SK-N-MC (cell line): Measurements from ENCODE around the gene ENTPD6.

ENCODE experiments used
- DNase-seq: peaks from one replicate; pipeline ENCODE4 v3.0.0-alpha.2; 2011; ENCODE audit warnings: low read depth, low spot score
- H3K27ac ChIP-seq: fragments of 200-600 bp; sonication (generic); 2 replicates; pipeline ENCODE4 v1.5.1; 2016; ENCODE audit warnings: mixed run types
- H3K36me3 ChIP-seq: fragments of 200-600 bp; sonication (generic); 2 replicates; pipeline ENCODE4 v1.6.1; 2017; ENCODE audit warnings: antibody characterized with exemption, low read length, mixed read lengths; ENCODE audit not compliant: insufficient read depth
- H3K4me3 ChIP-seq: fragments of 200-600 bp; sonication (generic); 2 replicates; pipeline ENCODE4 v1.5.1; 2016
- H3K9ac ChIP-seq: fragments of 200-600 bp; sonication (generic); 2 replicates; pipeline ENCODE4 v1.8.0; 2017; ENCODE audit warnings: mixed run types, mixed read lengths; ENCODE audit not compliant: insufficient read length
- H3K9me3 ChIP-seq: fragments of 200-600 bp; sonication (generic); 2 replicates; pipeline ENCODE4 v1.6.1; 2017; ENCODE audit warnings: low read depth, mild to moderate bottlenecking, antibody characterized with exemption, low read length, moderate library complexity, mixed read lengths
- EZH2 ChIP-seq: fragments of 200-600 bp; sonication (generic); IDR thresholded peaks from one replicate; pipeline ENCODE4 v1.6.1; 2017; ENCODE audit warnings: antibody characterized with exemption
- FOXP2 ChIP-seq: optimal IDR thresholded peaks from 2 replicates; pipeline ENCODE3; 2011; ENCODE audit warnings: mild to moderate bottlenecking, moderate library complexity; ENCODE audit not compliant: insufficient read depth; ENCODE audit errors: extremely low read length, control extremely low read depth
- POLR2AphosphoS5 ChIP-seq: IDR thresholded peaks from 2 replicates; pipeline ENCODE4 v1.6.1; 2012; ENCODE audit warnings: mild to moderate bottlenecking, low read depth, low read length, borderline replicate concordance

The ENTPD6 gene

GRCh38 chr20:25204550-25205276 lies 9.2 kb downstream of the ENTPD6 start:
- TF ChIP-seq FOXP2 (no peak), EZH2 (no peak), POLR2AphosphoS5 (no peak)
- H3K27ac ChIP-seq, result no peak overlapping the region
- peaks cover 7% of the 10 kb centered on the region for H3K36me3 ChIP-seq
- H3K4me3 ChIP-seq, result no peak overlapping the region
- no peak overlapping the region for H3K9ac ChIP-seq
- no peak for DNase-seq
- no peaks in the 10 kb centered on the region for H3K9me3 ChIP-seq

- no peak overlapping the region for H3K4me3 ChIP-seq
- H3K36me3 ChIP-seq, result peaks cover 7% of the 10 kb centered on the region
- no peak for DNase-seq
- no peak overlapping the region for H3K27ac ChIP-seq
- no peak overlapping the region for H3K9ac ChIP-seq
- TF ChIP-seq FOXP2, result no peak
- no peak for TF ChIP-seq EZH2
- TF ChIP-seq POLR2AphosphoS5, result no peak
- H3K9me3 ChIP-seq, result no peaks in the 10 kb centered on the region
Observed at GRCh38 chr20:25205277-25206062, 10.0 kb downstream of the ENTPD6 start.

GRCh38 chr20:25206063-25206403 lies 10.5 kb downstream of the ENTPD6 start:
- DNase-seq, result no peak
- no peak overlapping the region for H3K9ac ChIP-seq
- TF ChIP-seq POLR2AphosphoS5 (no peak), FOXP2 (no peak), EZH2 (no peak)
- peaks cover 8% of the 10 kb centered on the region for H3K36me3 ChIP-seq
- H3K9me3 ChIP-seq, result no peaks in the 10 kb centered on the region
- H3K4me3 ChIP-seq, result no peak overlapping the region
- no peak overlapping the region for H3K27ac ChIP-seq

- DNase-seq, result no peak
- H3K9me3 ChIP-seq, result no peaks in the 10 kb centered on the region
- H3K4me3 ChIP-seq, result no peak overlapping the region
- no peak overlapping the region for H3K9ac ChIP-seq
- peaks cover 10% of the 10 kb centered on the region; the same call in 1 of the 2 replicates for H3K36me3 ChIP-seq
- TF ChIP-seq POLR2AphosphoS5 (no peak), EZH2 (no peak), FOXP2 (no peak)
- no peak overlapping the region for H3K27ac ChIP-seq
Observed at GRCh38 chr20:25206548-25206947, 11.0 kb downstream of the ENTPD6 start.

GRCh38 chr20:25207149-25207959 lies 11.8 kb downstream of the ENTPD6 start:
- TF ChIP-seq FOXP2, result no peak
- no peak for TF ChIP-seq POLR2AphosphoS5
- TF ChIP-seq EZH2, result no peak
- no peak overlapping the region for H3K27ac ChIP-seq
- no peaks in the 10 kb centered on the region for H3K9me3 ChIP-seq
- peaks cover 12% of the 10 kb centered on the region; the same call in 1 of the 2 replicates for H3K36me3 ChIP-seq
- H3K4me3 ChIP-seq, result no peak overlapping the region
- no peak overlapping the region for H3K9ac ChIP-seq
- DNase-seq, result no peak

GRCh38 chr20:25207960-25208534 lies 12.5 kb downstream of the ENTPD6 start:
- H3K9me3 ChIP-seq, result no peaks in the 10 kb centered on the region
- no peak overlapping the region for H3K4me3 ChIP-seq
- H3K9ac ChIP-seq, result no peak overlapping the region
- DNase-seq, result no peak
- TF ChIP-seq EZH2, result no peak
- TF ChIP-seq FOXP2, result no peak
- no peak for TF ChIP-seq POLR2AphosphoS5
- H3K27ac ChIP-seq, result no peak overlapping the region
- peaks cover 13% of the 10 kb centered on the region; the same call in 1 of the 2 replicates for H3K36me3 ChIP-seq

GRCh38 chr20:25209400-25209799 lies 13.9 kb downstream of the ENTPD6 start:
- Histone ChIP-seq H3K27ac (no peak overlapping the region), H3K9me3 (no peaks in the 10 kb centered on the region), H3K36me3 (peaks cover 24% of the 10 kb centered on the region; the same call in 1 of the 2 replicates), H3K4me3 (no peak overlapping the region), H3K9ac (no peak overlapping the region)
- DNase-seq, result no peak
- no peak for TF ChIP-seq EZH2
- TF ChIP-seq FOXP2, result no peak
- no peak for TF ChIP-seq POLR2AphosphoS5

GRCh38 chr20:25209911-25210310 lies 14.4 kb downstream of the ENTPD6 start:
- no peak overlapping the region for H3K9ac ChIP-seq
- no peak for TF ChIP-seq POLR2AphosphoS5
- no peak for TF ChIP-seq EZH2
- no peak for TF ChIP-seq FOXP2
- no peak overlapping the region for H3K27ac ChIP-seq
- peaks cover 26% of the 10 kb centered on the region; the same call in 1 of the 2 replicates for H3K36me3 ChIP-seq
- no peaks in the 10 kb centered on the region for H3K9me3 ChIP-seq
- DNase-seq, result no peak
- H3K4me3 ChIP-seq, result no peak overlapping the region
